Lower leg skin (tissue), 3 donors: ENCODE data around the gene LIN9.

ENCODE experiments used
- POLR2A ChIP-seq, 2 donors: fragments of 450-650 bp; IDR thresholded peaks; one replicate each; pipeline ENCODE4 v1.6.1; 2016 to 2017; ENCODE audit warnings: antibody characterized with exemption in 2 of 2, mild to moderate bottlenecking in 1 of 2, moderate library complexity in 1 of 2
- TF ChIP-seq, protein P1 (sequence below), 3 donors: fragments of 450-650 bp; IDR thresholded peaks; one replicate each; pipeline ENCODE4 v1.5.1; 2016; ENCODE audit warnings: antibody characterized with exemption in 3 of 3, mild to moderate bottlenecking in 3 of 3, moderate library complexity in 2 of 3

DNA sequence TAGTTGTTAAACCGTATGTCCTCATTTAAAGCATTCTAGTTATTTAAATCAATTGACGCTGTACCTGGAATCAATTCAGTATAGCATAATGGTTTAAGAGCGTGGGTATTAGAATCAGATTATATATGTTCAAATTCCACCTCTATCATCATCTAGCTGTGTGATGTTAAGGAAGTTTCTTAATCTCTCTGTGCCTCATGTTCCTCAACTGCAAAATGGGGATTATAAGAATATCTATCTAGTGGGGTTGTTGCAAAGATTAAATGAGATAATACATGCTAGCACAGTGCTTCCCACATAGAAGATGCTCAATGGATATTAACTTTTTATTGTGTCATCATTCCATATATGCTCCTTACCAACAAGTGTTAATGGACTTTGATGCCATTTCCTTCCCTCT, 69.5 kb downstream of the LIN9 start:
- no peak for TF ChIP-seq POLR2A (IDR thresholded peaks at IDR 0.05)
- TF ChIP-seq, protein P1, sequence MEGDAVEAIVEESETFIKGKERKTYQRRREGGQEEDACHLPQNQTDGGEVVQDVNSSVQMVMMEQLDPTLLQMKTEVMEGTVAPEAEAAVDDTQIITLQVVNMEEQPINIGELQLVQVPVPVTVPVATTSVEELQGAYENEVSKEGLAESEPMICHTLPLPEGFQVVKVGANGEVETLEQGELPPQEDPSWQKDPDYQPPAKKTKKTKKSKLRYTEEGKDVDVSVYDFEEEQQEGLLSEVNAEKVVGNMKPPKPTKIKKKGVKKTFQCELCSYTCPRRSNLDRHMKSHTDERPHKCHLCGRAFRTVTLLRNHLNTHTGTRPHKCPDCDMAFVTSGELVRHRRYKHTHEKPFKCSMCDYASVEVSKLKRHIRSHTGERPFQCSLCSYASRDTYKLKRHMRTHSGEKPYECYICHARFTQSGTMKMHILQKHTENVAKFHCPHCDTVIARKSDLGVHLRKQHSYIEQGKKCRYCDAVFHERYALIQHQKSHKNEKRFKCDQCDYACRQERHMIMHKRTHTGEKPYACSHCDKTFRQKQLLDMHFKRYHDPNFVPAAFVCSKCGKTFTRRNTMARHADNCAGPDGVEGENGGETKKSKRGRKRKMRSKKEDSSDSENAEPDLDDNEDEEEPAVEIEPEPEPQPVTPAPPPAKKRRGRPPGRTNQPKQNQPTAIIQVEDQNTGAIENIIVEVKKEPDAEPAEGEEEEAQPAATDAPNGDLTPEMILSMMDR (IDR thresholded peaks at IDR 0.05) = no peak
